MM.1S (cell line): ENCODE data around the gene MRPL1.

Experiments
- DNase-seq: peaks from one replicate; pipeline ENCODE4 v3.0.0-alpha.2; 2015
- H2AFZ ChIP-seq: fragments of 300-600 bp; sonication (generic); 2 replicates; pipeline ENCODE4 v1.6.0; 2016; ENCODE audit warnings: antibody characterized with exemption, low read length
- H3F3A ChIP-seq: fragments of 300-600 bp; sonication (generic); 2 replicates; pipeline ENCODE4 v1.6.1; 2016; ENCODE audit warnings: mild to moderate bottlenecking, antibody characterized with exemption, low read length, moderate library complexity, mixed read lengths; ENCODE audit not compliant: insufficient read depth
- H3K27ac ChIP-seq: fragments of 300-600 bp; sonication (generic); 2 replicates; pipeline ENCODE4 v1.5.1; 2016; ENCODE audit warnings: mild to moderate bottlenecking, low read length
- H3K27me3 ChIP-seq: fragments of 300-600 bp; sonication (generic); replicated peaks from 2 replicates; pipeline ENCODE4 v1.6.0; 2016; ENCODE audit warnings: low read length; ENCODE audit not compliant: insufficient read depth
- H3K36me3 ChIP-seq: fragments of 300-600 bp; sonication (generic); replicated peaks from 2 replicates; pipeline ENCODE4 v1.6.1; 2016; ENCODE audit warnings: mild to moderate bottlenecking, low read length, mixed read lengths; ENCODE audit not compliant: insufficient read depth
- H3K4me1 ChIP-seq: fragments of 300-600 bp; sonication (generic); 2 replicates; pipeline ENCODE4 v1.6.1; 2016; ENCODE audit warnings: low read length, mixed read lengths
- H3K4me2 ChIP-seq: fragments of 300-600 bp; sonication (generic); 2 replicates; pipeline ENCODE4 v1.6.0; 2016; ENCODE audit warnings: low read depth, low read length
- H3K4me3 ChIP-seq: fragments of 300-600 bp; sonication (generic); 2 replicates; pipeline ENCODE4 v1.5.1; 2016; ENCODE audit warnings: low read length, mixed read lengths
- H3K79me2 ChIP-seq: fragments of 300-600 bp; sonication (generic); 2 replicates; pipeline ENCODE4 v1.6.1; 2016; ENCODE audit warnings: mixed run types, low read length, mixed read lengths
- H3K9ac ChIP-seq: fragments of 300-600 bp; sonication (generic); 2 replicates; pipeline ENCODE4 v1.6.1; 2016; ENCODE audit warnings: low read length, mixed read lengths
- H3K9me2 ChIP-seq: fragments of 300-600 bp; sonication (generic); replicated peaks from 2 replicates; pipeline ENCODE4 v1.6.1; 2016; ENCODE audit warnings: mild to moderate bottlenecking, low read length, mixed read lengths; ENCODE audit not compliant: insufficient read depth
- H3K9me3 ChIP-seq: fragments of 300-600 bp; sonication (generic); replicated peaks from 2 replicates; pipeline ENCODE4 v1.6.1; 2016; ENCODE audit warnings: mild to moderate bottlenecking, low read length, mixed read lengths; ENCODE audit not compliant: insufficient read depth
- H4K20me1 ChIP-seq: fragments of 300-600 bp; sonication (generic); 2 replicates; pipeline ENCODE4 v1.6.1; 2016; ENCODE audit warnings: mild to moderate bottlenecking, low read length, moderate library complexity, mixed read lengths; ENCODE audit not compliant: insufficient read depth
- EZH2 ChIP-seq: fragments of 300-600 bp; sonication (generic); optimal IDR thresholded peaks from 2 replicates; pipeline ENCODE3; 2017; ENCODE audit warnings: low read depth, mild to moderate bottlenecking, antibody characterized with exemption, low read length, mixed read lengths
- EZH2phosphoT487 ChIP-seq: fragments of 300-600 bp; sonication (generic); IDR thresholded peaks from 2 replicates; pipeline ENCODE4 v1.6.1; 2018; ENCODE audit warnings: antibody characterized with exemption, low read length
- TF ChIP-seq, protein P1 (sequence below): fragments of 300-600 bp; sonication (generic); IDR thresholded peaks from 2 replicates; pipeline ENCODE4 v1.5.1; 2016; ENCODE audit warnings: antibody characterized with exemption, low read length, mixed read lengths

MRPL1 gene

DNA sequence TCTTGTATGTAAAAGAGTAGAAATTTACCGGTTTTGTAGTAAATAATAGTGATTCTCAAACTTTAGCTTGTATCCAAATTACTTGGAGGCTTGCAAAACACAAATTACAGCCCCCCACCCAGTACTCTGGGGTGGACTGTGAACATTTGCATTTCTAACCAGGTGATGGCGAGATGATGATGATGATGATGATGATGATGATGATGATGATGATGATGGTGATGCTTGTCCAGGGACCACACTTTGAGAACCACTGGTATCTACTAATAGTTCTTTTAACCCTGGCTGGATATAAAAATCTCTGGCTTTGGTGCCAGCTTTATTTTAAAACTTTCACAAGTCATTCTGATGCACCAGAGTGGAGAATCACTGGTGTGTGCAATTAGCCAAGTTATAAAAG is 96.3 kb downstream of the MRPL1 start:
- TF ChIP-seq, protein P1, sequence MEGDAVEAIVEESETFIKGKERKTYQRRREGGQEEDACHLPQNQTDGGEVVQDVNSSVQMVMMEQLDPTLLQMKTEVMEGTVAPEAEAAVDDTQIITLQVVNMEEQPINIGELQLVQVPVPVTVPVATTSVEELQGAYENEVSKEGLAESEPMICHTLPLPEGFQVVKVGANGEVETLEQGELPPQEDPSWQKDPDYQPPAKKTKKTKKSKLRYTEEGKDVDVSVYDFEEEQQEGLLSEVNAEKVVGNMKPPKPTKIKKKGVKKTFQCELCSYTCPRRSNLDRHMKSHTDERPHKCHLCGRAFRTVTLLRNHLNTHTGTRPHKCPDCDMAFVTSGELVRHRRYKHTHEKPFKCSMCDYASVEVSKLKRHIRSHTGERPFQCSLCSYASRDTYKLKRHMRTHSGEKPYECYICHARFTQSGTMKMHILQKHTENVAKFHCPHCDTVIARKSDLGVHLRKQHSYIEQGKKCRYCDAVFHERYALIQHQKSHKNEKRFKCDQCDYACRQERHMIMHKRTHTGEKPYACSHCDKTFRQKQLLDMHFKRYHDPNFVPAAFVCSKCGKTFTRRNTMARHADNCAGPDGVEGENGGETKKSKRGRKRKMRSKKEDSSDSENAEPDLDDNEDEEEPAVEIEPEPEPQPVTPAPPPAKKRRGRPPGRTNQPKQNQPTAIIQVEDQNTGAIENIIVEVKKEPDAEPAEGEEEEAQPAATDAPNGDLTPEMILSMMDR = no peak
- no peak for TF ChIP-seq EZH2phosphoT487
- no peak for TF ChIP-seq EZH2
- Histone ChIP-seq H3K27me3 (no peaks in the 10 kb centered on the region), H3K79me2 (no peaks in the 10 kb centered on the region), H3F3A (no peaks in the 10 kb centered on the region), H4K20me1 (no peaks in the 10 kb centered on the region), H3K9ac (no peak overlapping the region), H3K4me2 (no peak overlapping the region), H3K9me2 (no peaks in the 10 kb centered on the region), H2AFZ (no peak overlapping the region), H3K36me3 (no peaks in the 10 kb centered on the region; the same call in 1 of the 2 replicates), H3K27ac (no peak overlapping the region), H3K9me3 (no peaks in the 10 kb centered on the region), H3K4me1 (peaks cover 5% of the 10 kb centered on the region; the same call in 1 of the 2 replicates), H3K4me3 (no peak overlapping the region)
- no peak for DNase-seq

DNA sequence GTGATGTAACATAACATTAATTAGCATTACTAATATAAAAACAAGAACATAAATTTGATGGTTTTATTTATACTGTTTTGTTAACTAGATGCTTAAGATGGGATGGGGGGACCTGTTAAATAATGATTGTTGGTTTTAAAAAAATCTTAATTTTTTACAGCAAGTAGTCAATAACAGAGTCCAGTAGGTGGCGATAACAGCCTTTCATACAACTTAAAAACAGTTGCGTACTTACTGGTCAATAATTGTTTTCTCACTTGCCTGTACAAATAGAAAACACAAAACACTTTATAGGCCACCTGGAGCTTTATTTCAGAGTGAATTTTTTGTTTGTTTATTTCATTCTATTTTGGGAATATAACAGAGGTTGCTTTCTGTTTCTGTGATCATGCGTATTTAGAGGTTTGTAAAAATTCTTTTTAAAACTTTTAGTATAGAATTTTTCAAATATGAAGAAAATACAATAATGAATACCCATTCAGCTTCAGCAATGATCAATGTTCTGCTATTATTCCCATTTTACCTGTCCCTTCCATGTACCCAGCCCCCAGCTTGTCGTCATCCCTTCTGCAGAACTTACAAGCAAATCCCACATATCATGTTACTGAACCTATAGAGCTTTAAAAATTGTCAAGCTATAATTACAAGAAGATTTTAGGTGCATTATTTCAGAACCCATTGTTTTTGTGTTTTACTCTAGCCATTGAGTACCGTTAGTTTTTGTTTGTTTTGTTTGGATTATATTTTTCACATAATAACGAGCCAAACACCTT is 97.1 kb downstream of the MRPL1 start:
- TF ChIP-seq, protein P1 = peak; percentile 65
- TF ChIP-seq EZH2 (no peak), EZH2phosphoT487 (no peak)
- peak; percentile 48 for DNase-seq
- no peaks in the 10 kb centered on the region for H3F3A ChIP-seq
- H3K4me2 ChIP-seq = no peak overlapping the region
- no peak overlapping the region for H3K27ac ChIP-seq
- no peaks in the 10 kb centered on the region for H4K20me1 ChIP-seq
- no peaks in the 10 kb centered on the region for H3K9me2 ChIP-seq
- no peak overlapping the region for H3K9ac ChIP-seq
- no peak overlapping the region for H3K4me3 ChIP-seq
- no peaks in the 10 kb centered on the region for H3K9me3 ChIP-seq
- no peaks in the 10 kb centered on the region for H3K79me2 ChIP-seq
- H3K27me3 ChIP-seq = no peaks in the 10 kb centered on the region
- no peaks in the 10 kb centered on the region; the same call in 1 of the 2 replicates for H3K36me3 ChIP-seq
- H2AFZ ChIP-seq = no peak overlapping the region
- H3K4me1 ChIP-seq = peaks cover 2% of the 10 kb centered on the region; the same call in 1 of the 2 replicates

DNA sequence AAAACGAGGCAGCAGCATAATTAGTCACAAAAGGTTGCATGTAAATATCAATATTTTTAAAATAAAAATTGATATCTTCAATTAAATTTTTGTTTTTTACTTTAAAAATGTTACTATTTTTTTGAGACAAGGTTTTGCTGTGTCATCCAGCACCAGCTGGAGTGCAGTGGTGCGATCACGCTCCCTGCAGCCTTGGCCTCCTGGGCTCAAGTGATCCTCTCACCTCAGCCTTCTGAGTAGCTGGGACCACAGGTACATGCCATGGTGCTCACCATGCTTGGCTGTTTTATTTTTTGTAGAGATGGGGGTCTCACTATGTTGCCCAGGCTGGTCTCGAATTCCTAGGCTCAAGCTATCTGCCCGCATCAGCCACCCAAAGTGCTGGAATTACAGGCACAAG is 97.7 kb downstream of the MRPL1 start:
- Histone ChIP-seq H3K4me3 (no peak overlapping the region), H3K9ac (no peak overlapping the region), H3K4me2 (no peak overlapping the region), H3K9me2 (no peaks in the 10 kb centered on the region), H3K9me3 (no peaks in the 10 kb centered on the region), H4K20me1 (no peaks in the 10 kb centered on the region), H3K4me1 (no peaks in the 10 kb centered on the region), H3K79me2 (no peaks in the 10 kb centered on the region), H3K27me3 (no peaks in the 10 kb centered on the region), H3F3A (no peaks in the 10 kb centered on the region), H2AFZ (no peak overlapping the region), H3K36me3 (no peaks in the 10 kb centered on the region), H3K27ac (no peak overlapping the region)
- DNase-seq = no peak
- TF ChIP-seq, protein P1 = no peak
- TF ChIP-seq EZH2phosphoT487 (no peak), EZH2 (no peak)
